Stimulated activated CD4-positive, alpha-beta T cell treated with anti-CD3 and anti-CD28 coated beads, Interleukin-15, amount 100 ng/mL, for 1 hour (primary cell): ENCODE results near the gene TXLNB.
"Not testable (repeated sequence)": the region's sequence is repeated elsewhere in the genome, so short reads cannot be mapped to it uniquely, and the experiment has no call there.

Experiments used
- DNase-seq, 2 donors: peaks; one replicate each; pipeline ENCODE4 v3.0.0-alpha.2; 2020; ENCODE audit warnings: low read depth in 1 of 2, low spot score in 1 of 2

Gene TXLNB

GRCh38 chr6:139311831-139312230 lies 20.0 kb upstream of the TXLNB start:
- no peak for DNase-seq

DNA sequence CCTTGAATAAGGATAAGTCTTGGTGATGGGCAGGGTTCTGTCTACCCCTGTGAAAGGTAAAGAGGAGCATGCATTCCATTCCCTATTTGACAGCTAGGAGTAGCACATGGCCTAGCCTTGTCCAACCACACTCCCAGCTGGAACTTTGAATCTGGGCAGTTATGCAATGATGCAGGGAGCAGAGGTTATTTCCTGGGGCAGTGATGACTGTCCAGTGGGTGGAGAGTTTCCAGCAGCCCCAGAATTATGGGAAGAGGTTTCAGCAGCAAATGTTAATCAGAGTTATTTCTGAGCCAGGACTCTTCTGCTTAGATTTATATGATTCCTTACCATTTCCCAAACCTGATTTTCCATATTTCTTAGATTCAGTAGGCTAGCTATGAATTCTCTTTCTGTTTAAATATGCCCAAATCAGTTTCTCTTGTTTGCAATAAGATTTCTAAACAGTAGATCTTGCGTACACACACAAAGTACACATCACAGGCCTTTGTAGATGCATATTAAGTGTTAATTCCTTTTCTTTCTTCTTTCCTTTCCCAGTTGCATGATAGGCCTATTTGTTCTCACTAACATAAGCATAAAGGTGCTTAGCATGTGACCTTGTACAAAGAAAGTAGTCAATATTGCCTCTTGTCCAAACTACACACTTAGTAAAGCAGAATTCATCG lies 17.3 kb upstream of the TXLNB start:
- no peak for DNase-seq

DNA sequence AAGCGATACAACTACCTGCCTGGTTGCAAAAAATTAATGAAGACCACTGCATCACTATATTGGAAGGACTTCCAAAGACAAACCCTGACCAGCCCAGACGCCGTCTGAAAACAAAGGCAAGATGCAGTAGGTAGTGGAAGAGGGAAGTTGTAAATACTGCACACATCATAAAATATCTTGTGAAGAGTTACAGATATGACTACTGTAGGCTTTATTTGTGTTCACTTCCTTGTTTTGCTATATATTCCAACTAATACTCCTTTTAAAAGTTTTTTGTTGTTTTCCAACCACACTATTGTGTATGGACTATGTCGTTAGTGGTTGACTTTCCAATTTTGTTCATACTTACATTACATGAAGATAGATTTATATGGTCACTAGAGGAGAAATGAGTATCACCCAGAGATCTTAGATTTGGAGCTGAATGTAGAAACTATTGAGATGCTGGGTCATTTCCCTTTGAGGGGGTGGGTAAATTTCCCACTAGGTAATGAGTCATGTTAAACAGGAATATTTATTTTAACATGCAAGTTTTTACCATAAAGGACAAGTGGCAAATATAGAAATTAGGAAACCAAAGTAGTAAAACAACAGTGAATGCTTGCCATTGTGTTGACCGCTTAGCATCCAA lies 16.6 kb upstream of the TXLNB start:
- DNase-seq, result no peak

DNA sequence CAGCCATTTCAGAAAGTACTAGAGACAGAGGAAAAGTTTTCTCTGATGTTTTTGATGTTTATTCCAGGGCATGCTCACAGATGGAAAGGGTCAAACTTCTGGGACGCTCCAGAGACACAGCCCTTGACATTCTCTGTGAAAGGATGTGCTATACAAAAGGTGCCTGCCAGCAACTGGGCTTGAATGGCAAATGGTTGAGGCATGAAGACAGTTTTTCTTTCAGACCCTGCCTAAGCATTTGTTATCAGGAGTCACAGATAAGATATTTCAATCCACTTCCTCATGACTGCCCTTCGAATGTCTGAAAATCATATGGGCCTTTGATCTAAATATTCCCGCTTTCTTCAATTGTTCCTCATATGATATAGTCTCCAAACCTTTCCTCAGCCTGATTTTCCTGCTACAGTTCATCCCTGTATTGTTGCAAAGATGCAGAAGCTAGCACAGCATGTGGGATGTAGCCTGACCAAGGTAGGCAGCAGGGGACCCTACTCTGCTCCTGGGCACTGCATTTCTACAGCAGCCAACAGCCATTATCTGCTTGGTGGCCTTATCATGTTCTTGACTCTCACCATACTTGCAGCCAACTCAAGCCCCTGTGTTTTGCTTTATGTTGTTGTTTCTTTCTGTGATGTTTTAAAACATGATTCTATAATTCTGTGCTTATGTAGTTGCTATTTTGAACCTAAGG lies 14.6 kb upstream of the TXLNB start:
- DNase-seq, result no peak

DNA sequence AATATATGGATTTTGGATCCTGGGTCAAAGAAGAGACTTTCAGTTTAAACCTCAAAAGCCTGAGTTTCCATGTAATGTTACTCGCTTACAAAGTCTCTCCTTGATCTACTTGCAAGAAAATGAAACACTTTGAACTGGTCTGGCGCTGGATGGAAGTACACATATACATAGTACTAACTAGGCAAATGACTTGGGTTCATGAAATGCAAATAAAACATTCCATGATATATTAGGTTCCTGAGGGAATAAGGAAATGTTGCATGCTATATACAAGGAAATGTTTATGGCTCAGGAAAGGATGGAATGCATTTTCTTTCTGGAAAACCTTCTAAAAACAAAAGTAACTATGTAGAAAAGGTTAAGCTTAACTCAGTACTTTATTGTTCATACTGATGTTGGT lies 11.4 kb upstream of the TXLNB start:
- DNase-seq, result no peak

DNA sequence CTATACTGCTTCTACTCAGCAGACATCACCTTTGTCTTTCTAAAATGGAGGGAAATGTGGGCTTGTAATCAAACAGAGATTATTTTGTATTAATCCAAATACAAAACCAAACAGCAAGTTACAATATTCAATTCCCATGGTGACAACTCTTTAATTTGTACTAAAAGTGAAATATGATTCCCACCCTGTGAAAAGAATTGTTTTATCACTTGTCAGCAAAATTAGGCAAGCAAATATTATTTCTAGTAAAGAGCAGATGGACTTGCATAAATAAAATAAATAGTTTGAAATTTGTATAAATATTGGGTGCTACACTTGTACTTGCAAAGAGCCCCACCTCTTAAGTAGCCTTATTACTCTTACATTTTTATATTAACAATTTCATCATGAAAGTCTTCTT lies 6.1 kb upstream of the TXLNB start:
- no peak for DNase-seq

DNA sequence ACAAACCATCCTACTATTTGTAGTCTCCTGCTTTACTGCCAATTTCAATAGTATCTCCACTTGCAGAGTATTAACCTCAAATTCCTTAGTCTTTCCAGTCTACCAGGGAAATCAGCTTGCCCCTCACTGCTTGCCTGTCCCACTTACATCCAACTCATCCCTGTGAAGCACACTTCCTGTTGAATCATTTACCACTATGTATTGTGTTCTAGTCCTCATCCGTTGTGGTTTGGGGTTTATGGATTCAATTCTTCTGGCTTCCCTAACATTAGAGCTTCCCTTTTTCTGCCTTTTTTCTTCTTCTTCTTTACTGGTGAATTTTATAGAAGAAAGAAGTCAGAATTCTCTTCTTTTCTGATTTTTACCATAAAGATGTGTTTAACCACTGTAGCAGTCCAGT lies 5.1 kb upstream of the TXLNB start:
- DNase-seq, result no peak

DNA sequence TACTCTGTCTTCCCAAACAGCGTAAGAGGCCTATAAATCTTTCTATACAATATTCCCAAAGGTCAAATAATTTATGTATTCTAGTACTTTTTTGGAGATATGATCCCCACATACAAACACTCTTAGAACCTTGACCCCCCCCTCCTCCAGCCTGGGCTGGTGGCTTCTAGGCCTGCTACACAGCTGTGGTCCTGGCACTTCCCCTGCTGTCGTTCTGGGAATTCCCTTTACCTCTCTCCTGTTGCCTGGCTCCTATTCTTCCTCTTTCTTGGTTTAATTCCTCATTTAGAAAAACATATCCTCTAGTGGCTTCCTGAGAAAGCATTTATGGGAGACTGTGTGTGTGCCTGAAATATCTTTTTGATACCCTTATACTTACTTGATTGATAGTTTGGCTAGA lies 4.1 kb upstream of the TXLNB start:
- no peak for DNase-seq

DNA sequence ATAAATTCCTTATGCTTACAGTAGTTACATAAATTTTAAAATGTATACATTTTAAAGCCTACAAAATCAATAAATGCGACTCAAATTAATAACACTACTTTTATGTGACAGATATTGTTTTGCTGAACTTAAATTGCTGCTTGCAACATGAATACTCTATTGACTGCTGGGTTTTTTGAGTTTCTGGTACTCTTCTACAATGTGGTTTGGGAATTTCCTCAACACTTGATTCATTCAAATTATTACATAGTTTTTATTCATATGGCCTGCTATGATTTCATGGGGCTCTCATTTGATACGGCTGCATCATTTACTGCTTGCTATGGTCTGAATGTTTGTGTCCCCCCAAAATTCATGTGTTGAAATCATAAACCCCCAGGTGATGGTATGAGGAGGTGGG lies 2.3 kb upstream of the TXLNB start:
- no peak for DNase-seq

- not testable (repeated sequence) for DNase-seq
Measured at GRCh38 chr6:139293230-139293629, 1.4 kb upstream of the TXLNB start.

DNA sequence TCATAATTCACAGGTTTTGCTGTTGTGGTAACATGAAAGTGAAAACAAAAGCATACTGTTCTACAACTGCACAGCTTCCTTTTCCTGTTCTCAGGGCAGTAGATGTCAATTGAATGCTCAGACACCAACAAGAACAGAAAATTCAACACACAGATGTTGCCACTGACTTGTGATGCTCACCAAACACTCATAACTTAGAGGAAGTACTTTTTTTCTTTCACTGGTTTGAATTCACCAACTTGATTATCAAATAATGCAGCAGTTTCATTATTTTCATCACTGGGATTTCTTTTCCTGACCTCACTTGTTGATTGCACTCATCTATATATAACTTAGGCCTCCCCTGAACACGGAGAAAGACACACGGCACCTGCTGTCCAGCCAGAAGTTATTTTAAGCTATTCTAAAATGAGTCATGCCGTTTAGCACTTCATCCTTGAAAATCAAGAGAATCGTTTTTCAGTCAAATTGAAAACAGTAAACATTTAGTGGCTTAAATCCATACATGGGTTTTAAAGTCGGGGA lies 949 bp downstream of the TXLNB start:
- DNase-seq, result no peak

DNA sequence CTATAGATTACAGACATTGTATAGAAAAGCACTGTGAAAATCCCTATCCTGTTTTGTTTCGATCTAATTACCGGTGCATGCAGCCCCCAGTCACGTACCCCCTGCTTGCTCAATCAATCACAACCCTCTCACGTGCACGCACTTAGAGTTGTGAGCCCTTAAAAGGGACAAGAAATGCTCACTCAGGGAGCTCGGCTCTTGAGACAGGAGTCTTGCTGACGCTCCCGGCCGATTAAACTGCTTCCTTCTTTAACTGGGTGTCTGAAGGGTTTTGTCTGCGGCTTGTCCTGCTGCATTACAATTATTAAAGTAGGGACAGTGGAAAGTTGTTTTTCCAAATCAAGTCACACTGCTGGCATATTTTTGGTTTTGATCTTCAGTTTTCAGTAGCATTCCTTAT lies 2.6 kb downstream of the TXLNB start:
- DNase-seq, result no peak

DNA sequence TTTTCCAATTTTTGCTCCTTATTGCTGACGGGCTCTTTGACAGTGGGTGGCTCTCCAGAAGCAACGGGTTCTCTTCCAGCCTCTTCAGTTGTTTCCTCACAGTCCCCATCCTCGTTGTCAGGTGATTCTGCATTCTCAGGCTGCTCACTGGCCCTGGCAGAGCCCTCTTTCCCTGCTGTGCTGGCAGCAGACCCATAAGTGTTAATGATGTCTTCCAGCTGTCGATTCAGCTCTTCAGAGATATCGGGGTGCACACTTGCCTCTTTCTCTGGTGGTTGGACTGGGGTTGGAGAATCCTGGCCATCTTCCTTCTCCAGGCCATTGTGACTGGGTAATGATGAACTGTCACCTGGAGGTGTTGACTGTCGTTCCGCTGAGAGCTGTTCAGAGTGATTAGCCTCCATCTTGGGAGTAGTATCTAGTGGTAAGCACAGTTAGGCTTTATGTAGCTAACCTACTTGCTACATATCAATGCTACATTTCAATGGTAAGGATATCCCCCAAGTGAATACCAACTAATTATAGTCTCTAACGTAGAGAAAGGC lies 3.2 kb downstream of the TXLNB start:
- no peak for DNase-seq

DNA sequence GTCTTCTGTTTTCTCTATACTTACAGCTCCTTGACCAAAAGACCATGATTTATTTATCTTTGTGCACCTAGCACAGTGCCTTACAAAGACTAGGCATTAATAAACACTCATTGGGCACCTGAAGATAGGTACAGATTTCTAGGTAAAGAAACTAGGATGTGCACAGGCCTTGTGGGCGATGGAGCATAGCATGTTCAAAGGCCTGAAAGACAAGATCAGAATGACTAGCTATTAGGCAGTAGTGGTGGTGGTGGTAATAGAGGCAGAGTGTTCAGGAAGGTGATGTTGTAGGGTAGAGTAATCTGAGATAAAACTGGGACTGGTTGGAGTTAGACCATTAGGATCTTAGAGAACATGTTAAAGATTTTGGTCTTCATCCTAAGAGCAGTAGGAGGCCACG lies 3.9 kb downstream of the TXLNB start:
- DNase-seq, result no peak

DNA sequence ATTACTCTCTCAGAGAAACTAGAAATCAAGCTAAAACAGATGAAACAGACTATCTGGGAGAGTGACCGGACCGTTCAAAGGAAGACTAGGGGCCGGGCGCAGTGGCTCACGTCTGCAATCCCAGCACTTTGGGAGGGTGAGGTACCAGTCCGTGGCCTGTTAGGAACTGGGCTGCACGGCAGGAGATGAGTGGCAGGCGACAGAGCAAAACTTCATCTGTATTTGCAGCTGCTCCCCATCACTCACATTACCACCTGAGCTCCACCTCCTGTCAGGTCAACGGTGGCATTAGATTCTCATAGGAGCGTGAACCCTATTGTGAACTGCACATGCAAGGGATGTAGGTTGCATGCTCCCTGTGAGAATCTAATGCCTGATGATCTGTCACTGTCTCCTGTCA lies 5.4 kb downstream of the TXLNB start:
- not testable (repeated sequence) for DNase-seq

DNA sequence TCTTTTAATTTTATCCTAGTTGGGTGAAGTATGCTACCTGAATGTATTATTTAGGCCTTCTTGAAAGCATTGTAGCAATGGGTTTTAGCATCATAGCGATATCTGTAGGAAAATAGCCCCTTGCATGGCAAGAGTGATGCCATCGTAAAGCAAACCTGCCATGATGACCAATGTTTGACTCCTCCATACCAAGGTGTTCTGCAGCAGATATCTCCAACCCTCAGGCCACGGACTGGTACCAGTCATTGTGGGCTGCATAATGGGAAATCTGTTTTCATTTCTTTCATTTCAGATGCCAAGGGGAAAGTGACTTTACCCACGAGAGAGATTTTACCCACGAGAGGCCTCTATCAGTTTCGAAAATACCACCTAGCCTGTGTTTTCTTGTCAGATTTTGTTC lies 6.2 kb downstream of the TXLNB start:
- DNase-seq, result no peak

DNA sequence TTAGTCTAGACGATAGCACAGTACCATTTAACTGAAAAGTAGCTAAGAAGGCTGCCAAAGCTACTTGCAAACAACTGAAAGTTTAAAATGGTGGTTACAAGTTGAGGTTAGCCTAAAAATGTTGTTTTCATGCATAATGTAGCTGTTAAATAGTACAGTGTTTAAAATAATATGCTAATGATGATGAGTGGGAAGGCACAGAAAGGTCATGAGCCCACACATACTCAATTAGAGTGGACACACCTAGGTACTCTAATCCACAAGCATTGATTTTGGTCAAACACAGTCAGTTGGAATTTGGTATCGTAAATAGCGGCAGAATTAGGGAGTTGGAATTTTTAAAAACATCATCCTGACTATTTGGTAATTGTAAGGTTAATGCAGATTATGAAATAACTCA lies 7.0 kb downstream of the TXLNB start:
- DNase-seq, result no peak

DNA sequence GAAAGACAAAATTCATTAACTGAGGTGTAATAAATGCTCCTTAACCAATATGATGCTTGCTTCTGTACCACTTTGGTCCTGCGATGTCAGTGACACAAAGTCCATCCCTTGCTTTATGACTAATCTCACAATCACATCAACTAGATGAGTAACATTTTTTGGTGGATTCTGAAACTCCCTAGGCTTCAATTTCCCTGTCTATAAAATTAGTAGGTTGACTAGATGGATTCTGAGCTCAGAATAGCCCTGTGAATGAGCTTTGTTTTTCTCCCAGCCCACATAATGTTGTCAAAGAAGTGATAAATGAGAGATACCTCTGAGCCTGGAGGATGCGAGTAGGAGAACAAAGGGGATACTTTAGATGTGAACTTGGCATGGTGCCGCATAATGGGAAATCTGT lies 9.1 kb downstream of the TXLNB start:
- DNase-seq, result no peak

DNA sequence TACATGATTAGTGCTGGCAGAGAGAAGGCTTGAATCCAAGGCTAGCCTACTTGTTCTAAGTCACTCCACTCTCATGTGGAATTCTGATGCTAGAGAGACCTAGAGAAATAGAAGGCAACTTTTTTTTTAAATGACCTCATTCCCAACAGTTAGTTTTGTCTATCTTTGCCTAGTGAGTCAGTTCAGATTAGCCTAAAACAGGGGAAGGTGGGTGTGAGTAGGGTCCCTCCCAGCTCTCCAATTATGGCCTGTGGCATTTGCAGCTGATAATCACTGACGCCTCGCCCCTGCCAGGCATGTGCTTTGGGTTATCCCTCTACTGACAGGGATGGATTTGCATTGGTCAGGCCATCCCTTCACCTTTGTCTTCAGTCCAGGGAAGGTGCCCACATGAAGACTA lies 13.6 kb downstream of the TXLNB start:
- no peak for DNase-seq

- DNase-seq, result no peak
Measured at GRCh38 chr6:139277587-139277986, 14.2 kb downstream of the TXLNB start.

DNA sequence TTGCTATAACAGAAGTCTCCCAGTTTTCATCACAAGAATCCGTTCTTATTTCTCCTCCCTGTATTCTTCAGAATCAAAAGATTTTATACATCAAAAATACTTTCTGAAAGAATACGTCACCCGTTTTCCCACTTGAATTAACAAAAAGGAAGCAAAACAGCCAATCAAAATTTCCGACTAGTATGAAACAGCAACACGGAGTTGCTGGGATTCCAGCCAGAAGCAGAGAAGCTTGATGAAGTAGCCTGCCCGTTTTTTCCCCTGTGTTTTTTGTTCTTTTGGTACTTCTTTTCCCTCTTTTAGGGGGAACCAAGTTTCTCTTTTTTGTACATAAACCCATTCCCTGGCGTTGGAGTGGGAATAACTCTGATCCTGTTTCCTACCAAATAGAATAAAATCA lies 14.6 kb downstream of the TXLNB start:
- DNase-seq, result no peak
